ENCODE results near the gene ARHGAP24.
"Not testable (repeated sequence)": the region's sequence is repeated elsewhere in the genome, so short reads cannot be mapped to it uniquely, and the experiment has no call there.

ARHGAP24 gene

DNA sequence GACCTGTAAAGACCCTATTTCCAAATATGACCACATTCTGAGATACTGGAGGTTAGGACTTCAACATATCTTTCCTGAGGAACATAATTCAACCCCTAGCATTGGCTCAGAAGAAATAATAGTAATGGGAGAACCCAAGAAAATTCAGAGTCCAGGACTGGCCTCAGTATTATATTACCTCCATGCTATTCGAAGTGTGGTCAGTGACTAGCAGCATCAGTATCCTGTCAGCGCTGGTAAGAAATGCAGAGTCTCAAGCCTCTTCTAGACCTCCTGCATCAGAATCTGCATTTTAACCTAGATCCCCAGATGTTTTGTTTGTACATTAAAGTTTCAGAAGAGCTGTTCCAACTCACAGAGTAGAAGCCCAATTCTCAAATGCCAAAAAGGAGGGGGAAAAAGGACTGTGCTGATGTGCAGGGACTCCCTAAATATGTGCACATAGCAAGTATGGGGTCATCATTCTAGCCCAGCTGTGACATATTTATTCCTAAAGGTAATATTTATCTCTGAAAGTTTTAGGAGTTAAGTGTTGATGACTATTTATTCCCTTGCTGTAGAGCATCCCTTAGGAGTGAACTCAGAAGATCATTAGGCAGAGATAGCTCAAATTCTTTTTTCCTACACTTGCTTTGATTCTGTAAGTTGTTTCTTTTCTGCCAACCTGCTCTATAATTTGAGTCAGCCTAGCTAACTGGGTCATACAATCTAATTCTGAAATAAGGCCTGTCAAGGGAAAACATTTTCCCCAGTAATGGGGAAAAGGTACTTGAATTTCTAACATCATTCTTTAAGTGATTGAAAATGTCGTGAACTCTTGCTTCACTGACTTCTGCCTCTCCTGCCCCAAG, 361.9 kb downstream of the ARHGAP24 start:
- DNase-seq (ENCODE audit: extremely low read depth in 1 of 2, low read depth in 1 of 2), result no peak

GRCh38 chr4:85837439-85837733, 362.4 kb downstream of the ARHGAP24 start:
- no peak for DNase-seq (ENCODE audit: extremely low read depth in 1 of 2, low read depth in 1 of 2)

DNA sequence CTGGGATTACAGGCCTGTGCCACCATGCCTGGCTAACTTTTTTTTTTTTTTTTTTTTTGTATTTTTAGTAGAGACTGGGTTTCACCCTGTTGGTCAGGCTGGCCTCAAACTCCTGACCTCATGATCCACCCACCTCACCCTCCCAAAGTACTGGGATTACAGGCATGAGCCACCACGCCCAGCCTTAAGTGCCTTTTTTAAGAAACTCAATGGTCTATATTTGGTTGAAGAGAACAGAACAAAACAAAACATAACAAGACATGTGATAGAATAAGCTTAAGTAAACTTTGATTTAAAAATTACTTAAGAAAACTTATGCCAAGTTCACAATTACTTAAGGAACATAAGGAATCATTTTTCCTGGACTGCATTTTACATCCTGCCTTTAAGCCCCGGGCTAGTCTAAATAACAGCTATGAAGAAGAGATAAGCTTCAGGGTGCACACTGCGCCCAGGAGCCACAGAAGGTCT, 365.1 kb downstream of the ARHGAP24 start:
- not testable (repeated sequence) for DNase-seq (ENCODE audit: extremely low read depth in 1 of 2, low read depth in 1 of 2)

GRCh38 chr4:85842540-85842939, 367.6 kb downstream of the ARHGAP24 start:
- no peak for DNase-seq (ENCODE audit: extremely low read depth in 1 of 2, low read depth in 1 of 2)

DNA sequence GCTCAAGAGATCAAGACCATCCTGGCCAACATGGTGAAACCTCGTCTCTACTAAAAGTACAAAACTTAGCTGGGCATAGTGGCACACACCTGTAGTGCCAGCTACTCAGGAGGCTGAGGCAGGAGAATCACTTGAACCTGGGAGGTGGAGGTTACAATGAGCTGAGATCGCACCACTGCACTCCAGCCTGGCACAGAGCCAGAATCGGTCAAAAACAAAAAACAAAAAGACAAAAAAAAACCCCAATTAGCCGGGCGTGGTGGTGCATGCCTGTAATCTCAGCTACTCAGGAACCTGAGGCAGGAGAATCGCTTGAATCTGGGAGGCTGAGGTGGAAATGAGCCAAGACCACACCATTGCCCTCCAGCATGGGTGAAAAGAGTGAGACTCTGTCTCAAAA, 378.8 kb downstream of the ARHGAP24 start:
- not testable (repeated sequence) for DNase-seq (ENCODE audit: extremely low read depth in 1 of 2, low read depth in 1 of 2)

DNA sequence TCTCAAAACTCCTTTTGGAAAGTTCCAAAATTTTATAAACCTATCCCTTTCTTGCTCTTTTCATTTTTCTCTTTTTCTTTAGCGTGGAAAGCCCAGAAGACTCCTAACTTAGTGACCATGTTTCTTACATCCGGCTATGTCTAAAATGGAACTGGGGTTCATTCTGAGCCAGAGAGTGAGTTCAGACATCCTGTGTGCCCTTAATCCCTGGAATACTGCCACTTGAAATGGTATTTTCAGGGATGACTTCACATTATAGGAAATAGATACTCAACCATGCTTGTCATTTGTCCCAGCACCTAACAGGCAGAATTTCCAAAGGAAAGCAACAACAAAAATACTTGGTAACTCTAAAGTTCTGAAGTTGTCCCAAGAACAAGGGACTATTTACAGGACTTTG, 379.6 kb downstream of the ARHGAP24 start:
- DNase-seq (ENCODE audit: extremely low read depth in 1 of 2, low read depth in 1 of 2), result no peak

DNA sequence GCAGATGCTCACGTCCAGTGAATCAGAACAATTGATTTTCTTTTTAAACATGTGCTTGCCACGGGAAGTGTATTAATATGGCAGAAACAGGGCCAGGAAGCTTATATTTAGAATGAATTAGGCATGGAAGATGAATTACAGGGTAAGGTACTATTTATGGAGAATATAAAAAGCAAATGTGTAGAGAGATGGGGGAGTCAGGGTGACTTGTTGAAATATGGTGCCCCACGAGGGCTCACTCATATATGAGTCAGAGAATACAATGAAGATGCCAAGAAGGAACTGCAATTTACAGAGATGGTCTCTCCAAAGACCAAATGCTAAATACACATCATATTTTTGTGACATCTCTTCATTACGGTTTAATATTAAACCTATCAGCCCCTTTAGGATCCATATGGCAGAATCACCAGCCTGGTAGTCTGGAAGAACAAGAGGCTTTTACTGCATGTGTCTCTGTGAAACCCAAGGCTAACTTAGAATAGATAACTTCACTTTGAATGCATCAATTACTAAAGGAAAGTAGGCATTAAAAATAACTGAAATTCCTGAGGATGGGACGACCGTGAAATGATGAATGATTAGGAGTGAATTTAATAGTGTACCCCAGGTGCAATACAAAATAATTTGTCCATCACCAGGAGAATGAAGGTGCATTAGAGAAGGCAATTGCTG, 385.3 kb downstream of the ARHGAP24 start:
- no peak for DNase-seq (ENCODE audit: extremely low read depth in 1 of 2, low read depth in 1 of 2)

DNA sequence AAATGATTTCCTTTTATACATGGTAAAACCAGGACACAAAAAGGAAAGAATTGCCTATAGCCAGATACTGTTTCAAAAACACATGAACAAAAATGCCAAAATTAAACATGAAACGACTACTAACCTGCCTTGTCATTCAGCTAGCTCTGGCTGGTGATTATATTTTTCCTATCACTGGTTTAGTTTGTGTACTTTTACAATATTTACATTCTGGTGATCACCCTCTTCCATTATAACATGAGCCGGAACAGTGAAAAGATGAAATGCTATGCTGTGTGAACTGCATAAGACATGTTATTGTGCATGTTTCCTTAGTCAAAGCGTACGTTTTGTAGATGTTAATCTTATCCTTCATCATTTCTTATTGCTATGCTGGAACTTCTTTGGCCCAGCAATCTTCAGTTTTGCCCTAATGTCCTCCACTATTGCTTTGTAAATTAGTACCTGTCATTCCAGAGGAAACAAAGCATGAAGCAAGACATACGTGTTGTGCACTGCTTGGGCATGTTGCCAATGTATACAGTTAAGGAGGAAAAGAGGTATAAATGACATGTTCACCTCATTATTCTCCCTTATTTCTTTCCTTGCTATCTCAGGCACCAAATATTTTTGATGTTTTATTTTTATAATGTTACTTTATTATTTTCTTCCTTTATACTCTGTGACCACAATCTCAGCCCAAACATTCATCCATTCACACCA, 386.3 kb downstream of the ARHGAP24 start:
- no peak for DNase-seq (ENCODE audit: extremely low read depth in 1 of 2, low read depth in 1 of 2)

- DNase-seq (ENCODE audit: extremely low read depth in 1 of 2, low read depth in 1 of 2), result no peak
These were observed 387.9 kb downstream of the ARHGAP24 start for GRCh38 chr4:85862896-85863295.

DNA sequence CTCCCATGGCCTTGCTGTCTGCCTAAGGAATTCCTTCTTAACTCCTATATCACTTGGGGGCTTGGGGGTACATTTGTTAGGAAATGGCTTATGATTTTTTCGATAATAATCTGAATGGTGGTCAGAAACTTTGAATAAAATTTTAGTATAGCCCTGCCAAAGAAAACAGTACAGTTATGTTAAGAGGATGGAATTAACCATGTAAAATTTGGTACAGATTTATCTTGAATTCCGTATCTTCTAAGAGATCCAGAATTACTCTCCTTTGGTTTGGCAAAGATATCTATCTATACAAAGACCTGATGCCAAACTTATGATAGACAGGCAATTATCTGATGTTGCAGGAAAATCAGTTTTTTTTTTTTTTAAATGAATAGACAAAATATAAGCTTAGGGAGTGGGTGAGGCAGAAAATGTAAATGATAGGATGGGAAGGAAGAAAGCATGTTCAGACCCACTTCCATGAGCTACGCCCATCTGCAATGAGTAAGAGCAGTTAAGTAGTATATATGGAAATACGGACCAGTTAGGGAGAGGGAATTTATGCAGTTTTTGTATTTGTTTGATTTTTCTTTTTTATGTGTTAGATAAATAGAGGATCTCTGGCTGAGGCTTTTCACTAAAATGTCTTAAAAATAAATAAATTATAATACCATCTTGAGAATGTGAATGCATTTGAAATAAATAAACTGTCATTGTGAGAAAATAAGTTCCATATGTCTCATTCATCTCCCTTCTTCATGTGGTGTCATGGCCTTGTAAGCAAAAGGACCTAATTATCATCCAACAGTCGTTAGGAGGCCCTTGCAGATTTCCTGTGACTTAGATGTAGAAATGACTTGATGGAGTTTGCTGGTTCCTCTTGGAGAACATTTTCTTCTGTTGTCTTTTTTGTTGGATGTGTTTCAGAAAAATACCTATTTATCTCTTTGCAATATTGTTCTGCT, 389.6 kb downstream of the ARHGAP24 start:
- no peak for DNase-seq (ENCODE audit: extremely low read depth in 1 of 2, low read depth in 1 of 2)

DNA sequence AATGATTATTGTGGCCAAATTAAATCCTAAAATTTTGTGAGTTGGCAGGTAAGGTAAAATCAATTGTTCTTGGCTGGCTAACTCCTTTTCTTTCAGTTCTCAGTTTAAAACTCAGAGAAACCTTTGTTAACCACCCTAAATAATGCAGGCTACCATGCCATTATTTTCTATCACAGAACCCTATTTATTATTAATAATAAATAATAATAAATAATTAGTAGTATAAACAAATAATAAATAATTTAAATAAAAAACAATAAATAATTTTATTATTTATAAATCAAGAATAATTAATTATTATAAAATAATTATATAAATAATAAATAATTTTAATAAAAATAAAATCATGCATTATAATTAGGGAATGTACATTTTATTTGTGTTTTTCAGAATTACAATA, 390.3 kb downstream of the ARHGAP24 start:
- DNase-seq (ENCODE audit: extremely low read depth in 1 of 2, low read depth in 1 of 2), result no peak

GRCh38 chr4:85866508-85866907, 391.6 kb downstream of the ARHGAP24 start:
- no peak for DNase-seq (ENCODE audit: extremely low read depth in 1 of 2, low read depth in 1 of 2)

- no peak for DNase-seq (ENCODE audit: extremely low read depth in 1 of 2, low read depth in 1 of 2)
These were observed 392.3 kb downstream of the ARHGAP24 start for GRCh38 chr4:85867271-85867670.

DNA sequence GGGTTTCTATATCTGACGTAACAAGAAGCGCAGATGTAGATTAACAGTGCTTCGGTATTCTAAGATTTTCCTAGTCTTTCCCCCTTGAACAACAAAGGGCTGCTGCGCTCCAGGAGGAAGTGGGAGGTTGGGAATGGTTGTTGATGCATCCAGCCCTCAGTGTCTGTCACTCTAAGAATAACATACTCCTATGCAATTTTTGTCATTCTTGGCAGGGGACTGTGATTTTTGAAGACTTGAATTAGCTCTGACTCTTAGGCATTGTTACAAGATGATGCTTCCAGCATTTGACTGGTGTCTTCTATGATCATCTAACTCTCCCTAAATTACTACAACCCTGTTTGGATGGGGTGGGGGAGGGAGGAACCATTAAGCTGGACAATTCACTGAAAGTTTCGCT, 394.2 kb downstream of the ARHGAP24 start:
- DNase-seq (ENCODE audit: extremely low read depth in 1 of 2, low read depth in 1 of 2), result no peak

DNA sequence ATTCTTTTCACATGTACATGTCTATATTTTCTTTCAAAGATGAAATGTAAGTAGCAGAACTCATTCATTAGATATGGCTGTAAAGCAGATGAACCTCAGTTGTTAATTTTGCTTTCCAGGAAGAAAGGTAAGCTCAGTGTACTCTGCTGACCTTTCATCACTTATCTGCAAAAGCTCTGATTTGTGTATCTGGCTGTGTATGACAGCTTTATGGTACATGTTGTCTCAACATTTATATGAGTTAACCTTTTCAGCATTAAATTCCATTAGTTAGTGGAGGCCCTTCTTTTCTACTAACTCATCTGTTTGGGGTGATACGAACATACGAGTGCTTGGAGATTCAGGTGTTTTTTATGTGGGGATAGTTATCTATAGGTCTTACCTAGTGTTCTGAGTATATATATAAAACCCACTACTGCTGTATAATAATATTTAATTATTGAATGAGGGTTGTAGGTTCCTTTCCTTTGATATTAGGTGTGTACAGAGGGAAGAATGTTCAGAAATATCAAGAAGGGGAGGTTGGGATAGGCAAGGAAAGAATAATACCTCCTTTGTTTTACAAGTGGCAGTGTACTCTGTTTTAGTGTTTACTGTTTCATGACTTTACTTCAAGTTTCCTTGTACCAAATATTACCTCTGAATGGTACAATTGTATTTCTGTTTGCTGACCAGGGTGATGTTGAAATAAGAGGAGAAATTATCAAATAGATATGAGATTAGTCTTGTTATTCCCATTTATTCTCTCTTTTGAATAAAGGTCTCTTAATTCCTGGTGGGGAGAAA, 395.5 kb downstream of the ARHGAP24 start:
- no peak for DNase-seq (ENCODE audit: extremely low read depth in 1 of 2, low read depth in 1 of 2)

- DNase-seq (ENCODE audit: extremely low read depth in 1 of 2, low read depth in 1 of 2), result no peak
These were observed 398.6 kb downstream of the ARHGAP24 start for GRCh38 chr4:85873566-85873965.

DNA sequence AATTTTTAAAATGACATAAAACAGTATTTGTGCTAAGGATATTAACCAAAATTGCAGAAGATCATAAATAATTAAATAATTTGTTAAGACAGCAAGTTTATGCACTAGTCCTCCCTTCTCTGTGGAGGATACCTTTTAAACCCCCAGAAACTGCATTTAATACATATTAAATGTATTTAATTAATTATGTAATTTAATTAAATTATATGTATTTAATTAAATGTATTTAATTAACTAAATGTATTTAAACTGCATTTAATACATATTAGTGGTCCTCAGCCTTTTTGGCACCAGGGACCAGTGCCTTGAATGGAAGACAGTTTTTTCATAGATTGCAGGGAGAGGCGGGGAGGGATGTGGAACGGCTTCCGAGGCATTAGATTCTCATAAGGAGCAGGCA, 404.6 kb downstream of the ARHGAP24 start:
- no peak for DNase-seq (ENCODE audit: extremely low read depth in 1 of 2, low read depth in 1 of 2)

GRCh38 chr4:85883180-85883579, 408.2 kb downstream of the ARHGAP24 start:
- no peak for DNase-seq (ENCODE audit: extremely low read depth in 1 of 2, low read depth in 1 of 2)

- no peak for DNase-seq (ENCODE audit: extremely low read depth in 1 of 2, low read depth in 1 of 2)
These were observed 409.3 kb downstream of the ARHGAP24 start for GRCh38 chr4:85884251-85884650.

- no peak for DNase-seq (ENCODE audit: extremely low read depth in 1 of 2, low read depth in 1 of 2)
These were observed 411.7 kb downstream of the ARHGAP24 start for GRCh38 chr4:85886665-85887064.
